HG03469 (cell line): ENCODE results near the gene IQGAP2.
A peak's percentile ranks its signal among the peaks of the same experiment; 100 is the strongest.

ENCODE experiments used
- ATAC-seq: cut with Tn5 transposase; IDR thresholded peaks from one replicate; pipeline ENCODE4 v1.9.1; 2021; ENCODE audit warnings: mild to moderate bottlenecking, moderate library complexity, moderate number of reproducible peaks; ENCODE audit not compliant: unreplicated experiment

IQGAP2 gene

GRCh38 chr5:76383126-76383832 is 19.8 kb upstream of the IQGAP2 start:
- ATAC-seq, result no peak

GRCh38 chr5:76384189-76384588 is 18.9 kb upstream of the IQGAP2 start:
- no peak for ATAC-seq

GRCh38 chr5:76384705-76385104 is 18.4 kb upstream of the IQGAP2 start:
- ATAC-seq, result no peak

- ATAC-seq, result no peak
Measured at GRCh38 chr5:76385540-76385939, 17.5 kb upstream of the IQGAP2 start.

- no peak for ATAC-seq
Measured at GRCh38 chr5:76386360-76386759, 16.7 kb upstream of the IQGAP2 start.

- no peak for ATAC-seq
Measured at GRCh38 chr5:76388236-76388635, 14.8 kb upstream of the IQGAP2 start.

- ATAC-seq, result no peak
Measured at GRCh38 chr5:76388791-76389512, 14.1 kb upstream of the IQGAP2 start.

GRCh38 chr5:76389513-76390154 is 13.5 kb upstream of the IQGAP2 start:
- ATAC-seq, result no peak

GRCh38 chr5:76391014-76391413 is 12.1 kb upstream of the IQGAP2 start:
- no peak for ATAC-seq

GRCh38 chr5:76393035-76393680 is 9.9 kb upstream of the IQGAP2 start:
- no peak for ATAC-seq

GRCh38 chr5:76397200-76397599 is 5.9 kb upstream of the IQGAP2 start:
- ATAC-seq, result no peak

- no peak for ATAC-seq
Measured at GRCh38 chr5:76399268-76399667, 3.8 kb upstream of the IQGAP2 start.

- no peak for ATAC-seq
Measured at GRCh38 chr5:76400466-76400865, 2.6 kb upstream of the IQGAP2 start.

GRCh38 chr5:76401801-76402250 is 1.3 kb upstream of the IQGAP2 start:
- no peak for ATAC-seq

- peak; percentile 20 for ATAC-seq
Measured at GRCh38 chr5:76402251-76402885, 717 bp upstream of the IQGAP2 start.

GRCh38 chr5:76403766-76404222 is 709 bp downstream of the IQGAP2 start:
- no peak for ATAC-seq

- ATAC-seq, result no peak
Measured at GRCh38 chr5:76404223-76405211, 1.4 kb downstream of the IQGAP2 start.

GRCh38 chr5:76406014-76406413 is 2.9 kb downstream of the IQGAP2 start:
- no peak for ATAC-seq

- no peak for ATAC-seq
Measured at GRCh38 chr5:76406673-76407072, 3.6 kb downstream of the IQGAP2 start.
